Testis (tissue), 3 donors: ENCODE measurements around the gene S100B. TPM values are rescaled to one million over a fixed set of nuclear protein-coding genes. Genes with fewer than 3 reads are reported as not detected.

Experiments used
- DNase-seq: peaks from one replicate; pipeline ENCODE4 v3.0.0-alpha.2; 2019
- H3K27ac ChIP-seq, 2 donors: fragments of 200-600 bp; sonication (generic); one replicate each; pipeline ENCODE4 v1.5.1; 2019
- H3K27me3 ChIP-seq: fragments of 200-600 bp; sonication (generic); one replicate; pipeline ENCODE4 v1.5.1; 2019
- H3K36me3 ChIP-seq: fragments of 200-600 bp; sonication (generic); one replicate; pipeline ENCODE4 v1.5.1; 2017; ENCODE audit warnings: low read depth; ENCODE audit errors: missing control alignments
- H3K4me1 ChIP-seq: fragments of 200-600 bp; sonication (generic); one replicate; pipeline ENCODE4 v1.5.1; 2019
- H3K4me3 ChIP-seq, 2 donors: fragments of 200-600 bp; sonication (generic); one replicate each; pipeline ENCODE4 v1.5.1; 2017 to 2019
- H3K9me3 ChIP-seq: fragments of 200-600 bp; sonication (generic); one replicate; pipeline ENCODE4 v1.5.1; 2017
- POLR2A ChIP-seq: fragments of 450-650 bp; IDR thresholded peaks from one replicate; pipeline ENCODE4 v1.6.1; 2017; ENCODE audit warnings: antibody characterized with exemption, mild to moderate bottlenecking, moderate library complexity
- WGBS, 2 donors: methylation state at CpG; one replicate each; pipeline ENCODE4 v1.1.5; 2018; 5-methylcytosine and 5-hydroxymethylcytosine counted together
- intact Hi-C: fragments of 100-400 bp; cut with DNase I; formaldehyde crosslinking; loops from one replicate; pipeline ENCODE4 v1.15.1; 2023; ENCODE audit warnings: low total_unique reads
- polyA plus RNA-seq: library from polyadenylated mRNA; stranded (reverse); fragments of 350-450 nt; fragmentation: Illumina TruSeq; extraction: RNeasy Lipid Tissue Mini Kit (QIAGEN cat#74804); gene quantifications from one replicate; pipeline ENCODE4 v1.2.3, GENCODE V29; 2014; ENCODE audit warnings: low read depth, low replicate concordance; ENCODE audit not compliant: insufficient read depth
- total RNA-seq, 2 donors: library from RNA; depleted of rRNA; stranded (reverse); fragments of >200 nt; gene quantifications; one replicate each; pipeline ENCODE4 v1.2.3, GENCODE V29; 2016
- TF ChIP-seq, protein P1 (sequence below), 3 experiments: fragments of 450-650 bp in 2 of 3; fragments of 200-600 bp in 1 of 3; sonication (generic) in 1 of 3; IDR thresholded peaks; one replicate each; pipeline ENCODE4 v1.5.1; 2016 to 2019; ENCODE audit warnings: antibody characterized with exemption in 3 of 3, mild to moderate bottlenecking in 2 of 3, moderate library complexity in 1 of 3

S100B gene
- total and polyA plus RNA-seq, 3 donors from 2014 or later = 2.7 to 7.4 (median 7.1) TPM

DNA sequence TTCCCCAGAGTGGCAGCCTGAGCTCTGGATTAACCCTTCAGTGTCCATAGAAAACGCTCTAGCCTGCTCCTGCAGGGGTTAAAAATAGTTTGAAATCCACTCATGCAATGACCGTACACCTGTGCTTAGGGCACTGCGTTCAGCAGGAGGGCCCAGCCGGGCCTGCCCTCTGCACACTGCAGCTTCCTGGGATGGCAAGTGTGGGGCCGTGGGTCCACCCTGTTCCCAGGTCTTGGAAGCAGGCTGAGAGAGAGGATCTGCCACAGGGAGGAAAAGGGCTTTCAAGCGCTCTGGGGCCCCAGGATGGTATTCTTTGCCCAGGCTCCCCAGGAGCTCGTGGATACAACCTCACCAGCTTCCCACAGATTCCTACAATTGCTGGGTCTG lies 1.5 kb upstream of the S100B start:
- H3K27ac ChIP-seq = no peak overlapping the region
- intact Hi-C loops = no loop called here
- H3K4me3 ChIP-seq = no peak overlapping the region
- no peaks in the 10 kb centered on the region for H3K9me3 ChIP-seq
- no peaks in the 10 kb centered on the region for H3K4me1 ChIP-seq
- WGBS, 2 donors = 81 to 97% methylated on average over 6 to 7 of the region's 7 CpGs
- TF ChIP-seq POLR2A = no peak
- TF ChIP-seq, protein P1, sequence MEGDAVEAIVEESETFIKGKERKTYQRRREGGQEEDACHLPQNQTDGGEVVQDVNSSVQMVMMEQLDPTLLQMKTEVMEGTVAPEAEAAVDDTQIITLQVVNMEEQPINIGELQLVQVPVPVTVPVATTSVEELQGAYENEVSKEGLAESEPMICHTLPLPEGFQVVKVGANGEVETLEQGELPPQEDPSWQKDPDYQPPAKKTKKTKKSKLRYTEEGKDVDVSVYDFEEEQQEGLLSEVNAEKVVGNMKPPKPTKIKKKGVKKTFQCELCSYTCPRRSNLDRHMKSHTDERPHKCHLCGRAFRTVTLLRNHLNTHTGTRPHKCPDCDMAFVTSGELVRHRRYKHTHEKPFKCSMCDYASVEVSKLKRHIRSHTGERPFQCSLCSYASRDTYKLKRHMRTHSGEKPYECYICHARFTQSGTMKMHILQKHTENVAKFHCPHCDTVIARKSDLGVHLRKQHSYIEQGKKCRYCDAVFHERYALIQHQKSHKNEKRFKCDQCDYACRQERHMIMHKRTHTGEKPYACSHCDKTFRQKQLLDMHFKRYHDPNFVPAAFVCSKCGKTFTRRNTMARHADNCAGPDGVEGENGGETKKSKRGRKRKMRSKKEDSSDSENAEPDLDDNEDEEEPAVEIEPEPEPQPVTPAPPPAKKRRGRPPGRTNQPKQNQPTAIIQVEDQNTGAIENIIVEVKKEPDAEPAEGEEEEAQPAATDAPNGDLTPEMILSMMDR (IDR thresholded peaks at IDR 0.05) = no peak
- H3K27me3 ChIP-seq = no peaks in the 10 kb centered on the region
- no peaks in the 10 kb centered on the region for H3K36me3 ChIP-seq
- DNase-seq = no peak

DNA sequence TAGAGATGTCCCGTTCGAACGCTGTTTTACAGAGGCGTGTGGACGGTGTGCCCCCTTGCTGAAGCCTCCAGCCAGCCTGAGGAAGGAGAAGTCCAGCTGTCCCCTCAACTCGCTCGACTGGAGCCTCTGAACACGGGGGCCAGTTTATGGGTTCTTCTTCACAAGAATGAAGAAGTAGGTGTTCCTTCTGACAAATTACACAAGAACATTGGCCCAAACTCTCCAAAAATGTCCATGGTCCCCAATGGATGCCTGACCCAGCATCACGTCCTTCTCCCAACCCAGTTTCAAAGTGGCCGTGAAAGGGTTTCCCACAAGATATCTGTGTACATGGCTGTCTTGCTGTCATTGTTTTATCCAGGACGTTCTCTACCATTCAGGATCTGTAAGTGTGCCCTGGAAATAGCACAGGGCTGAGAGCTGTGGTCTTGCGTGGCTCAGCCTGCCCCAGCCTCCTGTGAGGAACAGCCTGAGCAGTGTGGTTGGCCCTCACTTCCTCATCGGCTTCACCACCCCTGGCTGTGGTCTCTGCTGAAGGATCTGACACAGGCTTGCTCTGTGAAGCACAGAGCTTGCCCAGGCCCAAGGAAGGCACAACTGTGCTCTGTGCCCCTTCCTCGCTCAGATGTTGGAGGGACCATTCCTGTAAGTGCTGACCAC lies 1.0 kb upstream of the S100B start:
- intact Hi-C loops = no loop called here
- no peaks in the 10 kb centered on the region for H3K9me3 ChIP-seq
- TF ChIP-seq, protein P1 (IDR thresholded peaks at IDR 0.05) = no peak
- TF ChIP-seq POLR2A = no peak
- H3K4me3 ChIP-seq = no peak overlapping the region
- no peaks in the 10 kb centered on the region for H3K4me1 ChIP-seq
- no peak overlapping the region for H3K27ac ChIP-seq
- no peak for DNase-seq
- no peaks in the 10 kb centered on the region for H3K36me3 ChIP-seq
- H3K27me3 ChIP-seq = no peaks in the 10 kb centered on the region
- 50 to 80% methylated on average over 9 to 14 of the region's 14 CpGs for WGBS, 2 donors

DNA sequence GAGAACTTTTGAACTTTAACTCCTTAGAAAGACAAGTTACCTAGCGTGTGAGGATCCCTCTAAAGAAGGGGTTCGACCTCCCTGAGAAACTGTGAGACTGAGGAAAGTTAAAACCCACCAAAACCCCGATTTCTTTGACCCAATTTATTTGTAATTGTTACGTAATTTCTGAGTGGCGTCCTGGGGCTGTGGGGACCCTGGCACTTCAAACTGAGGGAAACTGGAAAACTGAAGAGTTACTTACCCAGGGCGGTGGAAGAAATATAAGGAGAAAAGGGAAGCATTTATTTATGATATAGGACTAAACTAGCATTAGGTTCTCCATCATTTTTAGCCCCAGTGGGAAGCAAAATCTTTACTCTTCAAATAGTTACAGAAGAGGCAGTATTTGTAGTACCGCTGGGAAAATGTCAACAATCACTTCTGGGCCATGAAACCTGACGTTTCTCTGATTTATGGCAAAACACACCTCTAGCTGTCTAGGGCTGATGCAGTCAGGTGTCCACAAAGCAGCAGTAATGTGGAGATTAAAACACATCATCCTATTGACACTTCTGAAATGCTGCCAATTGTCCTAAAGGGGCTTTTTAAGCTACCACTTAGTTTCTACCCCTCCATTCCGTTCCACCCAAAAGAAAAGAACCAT lies 430 bp downstream of the S100B start:
- Histone ChIP-seq H3K27ac (no peak overlapping the region), H3K9me3 (no peaks in the 10 kb centered on the region), H3K4me1 (peaks cover 2% of the 10 kb centered on the region), H3K27me3 (no peaks in the 10 kb centered on the region), H3K36me3 (no peaks in the 10 kb centered on the region), H3K4me3 (no peak overlapping the region)
- no peak for TF ChIP-seq POLR2A
- TF ChIP-seq, protein P1 (IDR thresholded peaks at IDR 0.05) = no peak
- intact Hi-C loops = no loop called here
- WGBS, 2 donors = 87 to 90% methylated on average over 9 of the region's 9 CpGs
- DNase-seq = no peak

DNA sequence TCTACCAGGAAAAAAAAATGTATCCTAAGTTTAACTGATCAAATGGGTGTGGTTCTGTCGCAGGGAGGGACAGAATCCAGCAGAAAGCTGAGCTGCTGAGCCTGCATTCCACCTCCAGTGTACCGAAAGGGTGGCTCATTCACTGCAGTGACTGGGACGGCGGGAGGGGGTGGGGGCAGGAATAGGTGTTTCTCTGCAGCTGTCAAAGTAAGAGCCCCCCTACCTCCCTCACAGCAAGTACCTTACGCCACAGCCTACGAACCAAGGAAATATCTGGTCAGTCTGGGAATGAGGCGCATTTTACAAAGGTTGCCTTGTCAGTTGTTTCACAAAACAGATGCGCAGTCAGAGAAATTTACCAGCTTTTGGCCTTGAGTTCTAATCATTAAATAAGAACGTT lies 1.7 kb downstream of the S100B start:
- no peak overlapping the region for H3K4me3 ChIP-seq
- 38 to 58% methylated on average over 9 of the region's 9 CpGs for WGBS, 2 donors
- H3K4me1 ChIP-seq = peaks cover 12% of the 10 kb centered on the region
- no peaks in the 10 kb centered on the region for H3K9me3 ChIP-seq
- intact Hi-C loops = no loop called here
- no peak for DNase-seq
- H3K27ac ChIP-seq = no peak overlapping the region
- TF ChIP-seq POLR2A = no peak
- TF ChIP-seq, protein P1 (IDR thresholded peaks at IDR 0.05) = no peak
- H3K36me3 ChIP-seq = no peaks in the 10 kb centered on the region
- no peaks in the 10 kb centered on the region for H3K27me3 ChIP-seq

DNA sequence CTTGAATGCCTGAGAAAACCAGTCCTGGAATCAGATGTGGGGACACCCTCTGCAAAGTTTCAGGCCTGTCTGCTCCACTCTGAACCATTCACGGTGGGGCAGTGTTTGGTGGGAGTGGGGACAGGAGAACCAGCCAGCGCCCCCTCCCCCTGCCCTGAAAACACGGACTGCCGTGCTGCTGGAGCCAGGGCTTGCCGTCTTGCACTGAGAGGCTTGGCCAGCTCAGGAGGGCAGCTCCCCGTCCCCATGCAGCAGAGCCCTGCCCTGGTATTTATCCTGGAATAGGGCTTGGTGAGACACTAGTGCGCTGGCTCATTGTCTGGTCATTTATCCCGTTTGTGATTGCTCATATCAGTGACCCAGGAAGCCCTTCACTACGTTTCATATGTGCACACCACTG lies 3.9 kb downstream of the S100B start:
- intact Hi-C loops = no loop called here
- Histone ChIP-seq H3K27ac (no peak overlapping the region), H3K4me1 (peaks cover 12% of the 10 kb centered on the region), H3K27me3 (no peaks in the 10 kb centered on the region), H3K36me3 (no peaks in the 10 kb centered on the region), H3K4me3 (no peak overlapping the region), H3K9me3 (no peaks in the 10 kb centered on the region)
- WGBS, 2 donors = 86 to 88% methylated on average over 9 of the region's 9 CpGs
- no peak for DNase-seq
- TF ChIP-seq, protein P1 (IDR thresholded peaks at IDR 0.05) = no peak
- no peak for TF ChIP-seq POLR2A
